ENCODE results near the gene RNF144A. TPM values are rescaled to one million over a fixed set of nuclear protein-coding genes. Genes with fewer than 3 reads are reported as not detected.

Gene RNF144A
- polyA plus RNA-seq, 3 donors: 0.30 to 0.68 (median 0.48) TPM

DNA sequence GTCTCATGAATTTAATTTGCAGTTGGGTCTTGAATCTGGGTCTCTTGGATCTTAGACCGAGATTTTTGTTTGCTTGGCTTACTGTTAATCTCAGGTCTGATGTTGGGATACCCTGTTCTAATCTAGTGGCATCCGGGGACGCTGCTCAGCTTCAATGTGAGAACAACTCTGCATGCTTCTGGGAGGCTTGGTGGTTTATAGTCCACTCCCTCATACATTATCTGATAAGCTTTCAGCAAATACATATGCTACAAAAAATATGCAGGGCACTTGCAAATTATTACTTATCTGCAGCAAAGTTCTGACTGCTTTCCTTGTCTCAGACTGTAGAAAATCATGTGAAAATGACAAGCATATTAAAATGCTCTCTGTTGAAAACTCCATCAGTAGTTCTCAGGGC lies 39.4 kb downstream of the RNF144A start:
- H3K27ac ChIP-seq (ENCODE audit: low read depth in 1 of 2, low read length in 2 of 2): no peak overlapping the region
- 86% methylated on average over 1 of the region's 3 CpGs for WGBS (ENCODE audit: insufficient coverage)
- H3K9ac ChIP-seq (ENCODE audit: insufficient read depth, low read length, poor library complexity, severe bottlenecking): no peak overlapping the region
- Mint-ChIP-seq H3K27ac (peak overlapping the region in 1 of 7 donors; percentile 43), H3K27me3 (ENCODE audit: low read depth in 3 of 3) (peaks cover 0 to 2% (median 0%) of the 10 kb centered on the region in 3 donors), H3K4me1 (peaks cover 2% of the 10 kb centered on the region), H3K36me3 (peaks cover 0 to 2% of the 10 kb centered on the region in 2 donors), H3K4me3 (no peak overlapping the region), H3K9me3 (no peaks in the 10 kb centered on the region)
- H3K27me3 ChIP-seq (ENCODE audit: control insufficient read depth in 2 of 2, insufficient read depth in 2 of 2, low read length in 2 of 2): no peaks in the 10 kb centered on the region
- no peak overlapping the region for H3K4me2 ChIP-seq (replicated peaks; ENCODE audit: extremely low read depth, low read length, poor library complexity, severe bottlenecking)
- H3K79me2 ChIP-seq (ENCODE audit: insufficient read depth, low read length): no peaks in the 10 kb centered on the region
- H4K20me1 ChIP-seq (ENCODE audit: insufficient read depth, low read length): no peaks in the 10 kb centered on the region
- intact Hi-C loops (cut with micrococcal nuclease): no loop called here
- no peaks in the 10 kb centered on the region for H3K9me3 ChIP-seq (replicated peaks in 1 of 2; ENCODE audit: control insufficient read depth in 1 of 2, insufficient read depth in 1 of 2, low read length in 2 of 2)
- H3K4me1 ChIP-seq (ENCODE audit: control insufficient read depth in 1 of 2, insufficient read depth in 2 of 2, low read length in 2 of 2): no peaks in the 10 kb centered on the region
- H3K36me3 ChIP-seq (replicated peaks in 1 of 2; ENCODE audit: control insufficient read depth in 1 of 2, insufficient read depth in 2 of 2, low read length in 2 of 2): no peaks in the 10 kb centered on the region
- TF ChIP-seq CTCF (IDR thresholded peaks at IDR 0.05): no peak
- no peak overlapping the region for H3K4me3 ChIP-seq (replicated peaks in 1 of 3; ENCODE audit: low read depth in 2 of 3, low read length in 3 of 3)
- DNase-seq: no peak
- H2AFZ ChIP-seq (ENCODE audit: insufficient read depth, low read depth, low read length, poor library complexity, severe bottlenecking): no peak overlapping the region

GRCh38 chr2:6957031-6957714 lies 40.0 kb downstream of the RNF144A start:
- H3K79me2 ChIP-seq (ENCODE audit: insufficient read depth, low read length): no peaks in the 10 kb centered on the region
- no peak overlapping the region for H3K4me2 ChIP-seq (replicated peaks; ENCODE audit: extremely low read depth, low read length, poor library complexity, severe bottlenecking)
- no peak for TF ChIP-seq CTCF (IDR thresholded peaks at IDR 0.05)
- Mint-ChIP-seq H3K27me3 (ENCODE audit: low read depth in 3 of 3) (peaks cover 0 to 2% (median 0%) of the 10 kb centered on the region in 3 donors), H3K9me3 (no peaks in the 10 kb centered on the region), H3K4me1 (peaks cover 2% of the 10 kb centered on the region), H3K27ac (peak overlapping the region in 1 of 7 donors; percentile 43), H3K36me3 (peaks cover 0 to 2% of the 10 kb centered on the region in 2 donors), H3K4me3 (no peak overlapping the region)
- no peak overlapping the region for H2AFZ ChIP-seq (ENCODE audit: insufficient read depth, low read depth, low read length, poor library complexity, severe bottlenecking)
- H4K20me1 ChIP-seq (ENCODE audit: insufficient read depth, low read length): no peaks in the 10 kb centered on the region
- DNase-seq: no peak
- H3K27me3 ChIP-seq (ENCODE audit: control insufficient read depth in 2 of 2, insufficient read depth in 2 of 2, low read length in 2 of 2): no peaks in the 10 kb centered on the region
- H3K36me3 ChIP-seq (replicated peaks in 1 of 2; ENCODE audit: control insufficient read depth in 1 of 2, insufficient read depth in 2 of 2, low read length in 2 of 2): no peaks in the 10 kb centered on the region
- no peak overlapping the region for H3K4me3 ChIP-seq (replicated peaks in 1 of 3; ENCODE audit: low read depth in 2 of 3, low read length in 3 of 3)
- H3K9ac ChIP-seq (ENCODE audit: insufficient read depth, low read length, poor library complexity, severe bottlenecking): no peak overlapping the region
- intact Hi-C loops (cut with micrococcal nuclease): no loop called here
- H3K4me1 ChIP-seq (ENCODE audit: control insufficient read depth in 1 of 2, insufficient read depth in 2 of 2, low read length in 2 of 2): no peaks in the 10 kb centered on the region
- H3K27ac ChIP-seq (ENCODE audit: low read depth in 1 of 2, low read length in 2 of 2): no peak overlapping the region
- no peaks in the 10 kb centered on the region for H3K9me3 ChIP-seq (replicated peaks in 1 of 2; ENCODE audit: control insufficient read depth in 1 of 2, insufficient read depth in 1 of 2, low read length in 2 of 2)
- 87% methylated on average over 5 of the region's 9 CpGs for WGBS (ENCODE audit: insufficient coverage)

All from CD14-positive monocyte (primary cell).